ENCODE measurements around the gene CT45A8.

- TF ChIP-seq ZNF274 (IDR thresholded peaks at IDR 0.05; ENCODE audit: low read depth, low read length) (no peak), YY1 (IDR thresholded peaks at IDR 0.05; ENCODE audit: insufficient read depth, insufficient read length) (no peak), SUZ12 (IDR thresholded peaks at IDR 0.05; ENCODE audit: extremely low read depth, insufficient read depth, insufficient read length) (no peak)
Measured at GRCh38 chrX:135893294-135893817, 39.0 kb upstream of the CT45A8 start, which contains the start of the genes CT45A10 and SAGE1.

Data from NT2/D1 (cell line).